DMS114 treated with DMSO at 0.1 percent for 48 hours (cell line): ENCODE measurements around the gene TSPOAP1.

Experiments used
- DNase-seq: peaks from one replicate; lab custom pipeline; 2025; ENCODE audit not compliant: unreplicated experiment; lab: John Stamatoyannopoulos, UW

Gene TSPOAP1

GRCh38 chr17:58263773-58264172 is 64.8 kb downstream of the TSPOAP1 start:
- no peak for DNase-seq

GRCh38 chr17:58262149-58262548 is 66.4 kb downstream of the TSPOAP1 start:
- DNase-seq = no peak

GRCh38 chr17:58254803-58255202 is 73.8 kb downstream of the TSPOAP1 start:
- DNase-seq = no peak

- DNase-seq = no peak
Observed at GRCh38 chr17:58253082-58253481, 75.5 kb downstream of the TSPOAP1 start.

GRCh38 chr17:58252141-58252540 is 76.5 kb downstream of the TSPOAP1 start:
- DNase-seq = no peak
